GM12892 (cell line): ENCODE results near the gene GRIN2D.

Source experiments
- POLR2A ChIP-seq: IDR thresholded peaks from 2 replicates; pipeline ENCODE4 v1.6.1; 2011; ENCODE audit warnings: low read depth, low read length, control low read depth
- TAF1 ChIP-seq: IDR thresholded peaks from 2 replicates; pipeline ENCODE4 v1.6.1; 2011; ENCODE audit warnings: low read depth, mild to moderate bottlenecking, control low read depth, low read length, borderline replicate concordance

GRCh38 chr19:48353677-48354076, 39.8 kb upstream of the GRIN2D start:
- TF ChIP-seq TAF1 (no peak), POLR2A (no peak)
